ENCODE measurements around the gene HMGN4. TPM values are rescaled to one million over a fixed set of nuclear protein-coding genes. Genes with fewer than 3 reads are reported as not detected.
"Not testable (repeated sequence)": the region's sequence is repeated elsewhere in the genome, so short reads cannot be mapped to it uniquely, and the experiment has no call there.

Gene HMGN4
- total RNA-seq, 1 donor from 2014 or later = 74.5 TPM

- H3K4me3 Mint-ChIP-seq = no peak overlapping the region
- POLR2A ChIA-PET = interaction anchor here (1.0 kb wide), 1 partner anchor 10 kb away, joined by 3 read pairs; no protein-coding TSS in a partner anchor
- DNase-seq (no peak), ATAC-seq (ENCODE audit: low read depth) (peak; percentile 70)
- TF ChIP-seq CTCF (IDR thresholded peaks at IDR 0.05) = no peak
- H3K27ac Mint-ChIP-seq = no peak overlapping the region
- H3K4me1 Mint-ChIP-seq = peaks cover 35% of the 10 kb centered on the region
- peaks cover 63% of the 10 kb centered on the region for H3K36me3 Mint-ChIP-seq (ENCODE audit: low read depth)
- CTCF ChIA-PET = no interaction called here
- intact Hi-C loops (cut with micrococcal nuclease) = no loop called here
- H3K27me3 Mint-ChIP-seq = no peaks in the 10 kb centered on the region
- no peaks in the 10 kb centered on the region for H3K9me3 Mint-ChIP-seq
Measured at GRCh38 chr6:26543953-26544352, 5.8 kb downstream of the HMGN4 start.

- H3K36me3 Mint-ChIP-seq (ENCODE audit: low read depth) = peaks cover 60% of the 10 kb centered on the region
Measured at GRCh38 chr6:26544473-26544872, 6.3 kb downstream of the HMGN4 start.

GRCh38 chr6:26545627-26546026 lies 7.5 kb downstream of the HMGN4 start:
- Mint-ChIP-seq H3K4me1 (peaks cover 31% of the 10 kb centered on the region), H3K4me3 (no peak overlapping the region), H3K27ac (peak overlapping the region; percentile 35), H3K27me3 (no peaks in the 10 kb centered on the region), H3K36me3 (ENCODE audit: low read depth) (peaks cover 55% of the 10 kb centered on the region), H3K9me3 (no peaks in the 10 kb centered on the region)
- DNase-seq (no peak), ATAC-seq (ENCODE audit: low read depth) (no peak)
- ChIA-PET CTCF (no interaction called here), POLR2A (interaction anchor here (1.6 to 7.1 kb wide), 3 partner anchors 8 to 163 kb away, joined by 4 to 58 read pairs (median 6); partner anchors contain the start of genes BTN2A2 and HMGN4)
- TF ChIP-seq CTCF (IDR thresholded peaks at IDR 0.05) = no peak
- intact Hi-C loops (cut with micrococcal nuclease) = no loop called here

More at GRCh38 chr6:26544473-26544872, 6.3 kb downstream of the HMGN4 start:
- ATAC-seq (ENCODE audit: low read depth) (no peak), DNase-seq (no peak)
- peaks cover 30% of the 10 kb centered on the region for H3K4me1 Mint-ChIP-seq
- no peaks in the 10 kb centered on the region for H3K9me3 Mint-ChIP-seq
- H3K27me3 Mint-ChIP-seq = no peaks in the 10 kb centered on the region
- intact Hi-C loops (cut with micrococcal nuclease) = no loop called here
- no peak overlapping the region for H3K27ac Mint-ChIP-seq
- TF ChIP-seq CTCF (IDR thresholded peaks at IDR 0.05) = no peak
- ChIA-PET CTCF (no interaction called here), POLR2A (interaction anchor here (1.0 to 1.9 kb wide), 2 partner anchors 9 to 162 kb away, joined by 3 to 6 read pairs; partner anchors contain the start of gene BTN2A2)
- H3K4me3 Mint-ChIP-seq = no peak overlapping the region

- intact Hi-C loops (cut with micrococcal nuclease); H3K9me3 Mint-ChIP-seq; H3K4me3 Mint-ChIP-seq; DNase-seq; CTCF ChIA-PET; H3K27me3 Mint-ChIP-seq; H3K27ac Mint-ChIP-seq; ATAC-seq (ENCODE audit: low read depth): not testable (repeated sequence)
- peaks cover 44% of the 10 kb centered on the region for H3K36me3 Mint-ChIP-seq (ENCODE audit: low read depth)
- H3K4me1 Mint-ChIP-seq = peaks cover 23% of the 10 kb centered on the region
- POLR2A ChIA-PET = interaction anchor here (1.6 to 7.1 kb wide), 2 partner anchors 10 to 14 kb away, joined by 4 to 58 read pairs; partner anchors contain the start of gene HMGN4
Measured at GRCh38 chr6:26547363-26547762, 9.2 kb downstream of the HMGN4 start.

- intact Hi-C loops (cut with micrococcal nuclease) = loop anchor here (5.0 to 10.0 kb wide), 4 partner anchors 378 to 1287 kb away; partner anchors contain the start of gene ZNF184
- H3K9me3 Mint-ChIP-seq = no peaks in the 10 kb centered on the region
- ChIA-PET POLR2A (interaction anchor here (0.6 to 7.1 kb wide), 8 partner anchors 10 to 595 kb away, joined by 3 to 58 read pairs (median 4); partner anchors contain the start of genes BTN2A2 and HMGN4), CTCF (no interaction called here)
- TF ChIP-seq CTCF (IDR thresholded peaks at IDR 0.05) = no peak
- peak overlapping the region; percentile 74 for H3K27ac Mint-ChIP-seq
- H3K4me1 Mint-ChIP-seq = peaks cover 19% of the 10 kb centered on the region
- no peaks in the 10 kb centered on the region for H3K27me3 Mint-ChIP-seq
- peaks cover 22% of the 10 kb centered on the region for H3K36me3 Mint-ChIP-seq (ENCODE audit: low read depth)
- peak overlapping the region; percentile 94 for H3K4me3 Mint-ChIP-seq
- ATAC-seq (ENCODE audit: low read depth) = peak; percentile 42
- DNase-seq = peak; percentile 65
Measured at GRCh38 chr6:26550250-26550993, 12.3 kb downstream of the HMGN4 start.

All from activated B cell treated with CpG ODN at 0.5 μM for 24 hours (primary cell).